ENCODE measurements around the gene CAMK1D. TPM values are rescaled to one million over a fixed set of nuclear protein-coding genes. Genes with fewer than 3 reads are reported as not detected.

The CAMK1D gene
- total and polyA plus RNA-seq, 10 of the 15 experiments (the other 5 are each of a cell fraction or from before 2014, with no cell fraction given): 2.1 to 35.5 (median 14.7) TPM

DNA sequence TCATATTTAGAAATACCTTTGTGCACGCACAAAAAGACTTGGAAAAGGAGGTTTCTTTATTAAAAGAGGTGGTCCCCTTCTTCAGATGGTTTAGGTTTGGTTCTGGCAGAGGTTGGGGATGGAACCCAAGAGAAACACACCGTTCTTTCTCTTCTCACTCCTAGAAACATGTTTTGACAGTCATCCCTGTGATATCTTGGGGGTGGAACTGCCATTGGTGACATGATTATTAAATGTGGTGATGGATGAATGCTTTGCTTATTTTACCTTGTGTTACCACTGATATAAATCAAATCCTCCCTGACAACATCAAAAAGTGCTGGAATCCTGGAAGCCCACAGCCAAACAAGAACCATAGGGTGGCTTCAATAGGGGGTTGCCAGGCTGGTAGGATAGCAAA, 505.6 kb downstream of the CAMK1D start (continued):
- no peak for TF ChIP-seq HCFC1 (IDR thresholded peaks at IDR 0.05; ENCODE audit: low read length)
- TF ChIP-seq MXI1 (IDR thresholded peaks at IDR 0.05; ENCODE audit: low read depth, low read length): no peak
- TF ChIP-seq, protein P1, sequence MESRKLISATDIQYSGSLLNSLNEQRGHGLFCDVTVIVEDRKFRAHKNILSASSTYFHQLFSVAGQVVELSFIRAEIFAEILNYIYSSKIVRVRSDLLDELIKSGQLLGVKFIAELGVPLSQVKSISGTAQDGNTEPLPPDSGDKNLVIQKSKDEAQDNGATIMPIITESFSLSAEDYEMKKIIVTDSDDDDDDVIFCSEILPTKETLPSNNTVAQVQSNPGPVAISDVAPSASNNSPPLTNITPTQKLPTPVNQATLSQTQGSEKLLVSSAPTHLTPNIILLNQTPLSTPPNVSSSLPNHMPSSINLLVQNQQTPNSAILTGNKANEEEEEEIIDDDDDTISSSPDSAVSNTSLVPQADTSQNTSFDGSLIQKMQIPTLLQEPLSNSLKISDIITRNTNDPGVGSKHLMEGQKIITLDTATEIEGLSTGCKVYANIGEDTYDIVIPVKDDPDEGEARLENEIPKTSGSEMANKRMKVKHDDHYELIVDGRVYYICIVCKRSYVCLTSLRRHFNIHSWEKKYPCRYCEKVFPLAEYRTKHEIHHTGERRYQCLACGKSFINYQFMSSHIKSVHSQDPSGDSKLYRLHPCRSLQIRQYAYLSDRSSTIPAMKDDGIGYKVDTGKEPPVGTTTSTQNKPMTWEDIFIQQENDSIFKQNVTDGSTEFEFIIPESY (IDR thresholded peaks at IDR 0.05): no peak
- TF ChIP-seq, protein P2, sequence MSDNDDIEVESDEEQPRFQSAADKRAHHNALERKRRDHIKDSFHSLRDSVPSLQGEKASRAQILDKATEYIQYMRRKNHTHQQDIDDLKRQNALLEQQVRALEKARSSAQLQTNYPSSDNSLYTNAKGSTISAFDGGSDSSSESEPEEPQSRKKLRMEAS (IDR thresholded peaks at IDR 0.05; ENCODE audit: low read depth, low read length): no peak
- no peak for TF ChIP-seq KLF5 (IDR thresholded peaks at IDR 0.05; ENCODE audit: partially characterized antibody)

DNA sequence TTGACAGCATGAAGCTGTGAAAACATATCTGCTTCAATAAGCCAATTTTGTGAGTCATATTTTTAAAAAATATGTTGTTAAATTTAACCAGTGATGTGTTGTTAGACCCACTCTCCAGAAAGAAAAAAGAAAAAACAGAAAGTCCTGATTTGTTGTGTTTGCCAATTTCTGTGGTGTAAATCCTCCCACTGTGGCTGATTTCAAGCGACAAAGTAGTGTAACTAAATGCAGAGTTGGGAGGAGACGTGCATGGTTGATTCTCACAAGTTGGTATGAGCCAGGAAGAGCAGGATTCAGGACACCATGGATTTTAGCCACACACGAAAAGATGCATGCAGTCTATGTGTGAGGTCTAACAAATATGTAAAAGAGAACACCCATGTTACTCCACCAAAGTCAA, 513.1 kb downstream of the CAMK1D start:
- intact Hi-C loops (cut with micrococcal nuclease; ENCODE audit: unreplicated experiment): no loop called here
- ChIA-PET POLR2A (no interaction called here), CTCF (no interaction called here), RAD21 (ENCODE audit: unreplicated experiment) (no interaction called here), SMC1A (ENCODE audit: uncharacterized antibody, unreplicated experiment) (no interaction called here)
- H3K4me1 ChIP-seq (ENCODE audit: control insufficient read depth, insufficient read depth, low read length): no peaks in the 10 kb centered on the region
- FAIRE-seq (no peak), ATAC-seq (no peak), DNase-seq (ENCODE audit: low read depth, low spot score) (no peak)
- H3K36me3 ChIP-seq (ENCODE audit: control insufficient read depth in 2 of 2, insufficient read depth in 2 of 2, low read length in 1 of 2): no peaks in the 10 kb centered on the region
- no TSS peak for BruUV-seq (replicated peaks)
- H3K27ac ChIP-seq (ENCODE audit: control insufficient read depth, insufficient read depth): no peak overlapping the region
- H3K9me3 ChIP-seq (replicated peaks; ENCODE audit: control insufficient read depth, insufficient read depth, low read length): no peaks in the 10 kb centered on the region
- TF ChIP-seq GABPA (IDR thresholded peaks at IDR 0.05; ENCODE audit: low read depth) (no peak), STAT1 (conservative IDR thresholded peaks at IDR 0.05) (no peak), CBX5 (IDR thresholded peaks at IDR 0.05; ENCODE audit: low read depth) (no peak), CHD4 (IDR thresholded peaks at IDR 0.05) (no peak), ZNF207 (IDR thresholded peaks at IDR 0.05; ENCODE audit: borderline replicate concordance) (no peak), ZSCAN29 (IDR thresholded peaks at IDR 0.05) (no peak), ZBED1 (IDR thresholded peaks at IDR 0.05; ENCODE audit: borderline replicate concordance) (no peak), E4F1 (IDR thresholded peaks at IDR 0.05; ENCODE audit: borderline replicate concordance, partially characterized antibody) (no peak), ZBTB40 (IDR thresholded peaks at IDR 0.05; ENCODE audit: borderline replicate concordance) (no peak), RFX5 (IDR thresholded peaks at IDR 0.05; ENCODE audit: low read depth, low read length) (no peak)
- no peak overlapping the region for H3K4me2 ChIP-seq (ENCODE audit: control insufficient read depth, insufficient read depth)
- H2AFZ ChIP-seq (ENCODE audit: control insufficient read depth, low read depth, low read length): no peak overlapping the region
- WGBS (ENCODE audit: insufficient coverage, insufficient replicate concordance, low lambda C conversion rate, missing lambda C conversion rate): 2% methylated on average over 3 of the region's 3 CpGs
- H3K27me3 ChIP-seq (replicated peaks in 1 of 2; ENCODE audit: control insufficient read depth in 2 of 2, insufficient read depth in 2 of 2, low read length in 1 of 2): no peaks in the 10 kb centered on the region
- in situ Hi-C loops (cut with MboI): no loop called here
- H4K20me1 ChIP-seq (ENCODE audit: control insufficient read depth, insufficient read depth): no peaks in the 10 kb centered on the region
- no peak overlapping the region for H3K9ac ChIP-seq (ENCODE audit: control insufficient read depth, insufficient read depth, low read length)
- no peak overlapping the region for H3K4me3 ChIP-seq
- no peaks in the 10 kb centered on the region for H3K79me2 ChIP-seq (ENCODE audit: control insufficient read depth, insufficient read depth, low read length)

Data from GM12878 (cell line).